ENCODE data around the gene KIAA1586. TPM values are rescaled to one million over a fixed set of nuclear protein-coding genes. Genes with fewer than 3 reads are reported as not detected.

Gene KIAA1586
- total and polyA plus RNA-seq, 2 of the 13 experiments (the other 11 are each of a cell fraction or from before 2014, with no cell fraction given), result 5.5 to 16.9 TPM

DNA sequence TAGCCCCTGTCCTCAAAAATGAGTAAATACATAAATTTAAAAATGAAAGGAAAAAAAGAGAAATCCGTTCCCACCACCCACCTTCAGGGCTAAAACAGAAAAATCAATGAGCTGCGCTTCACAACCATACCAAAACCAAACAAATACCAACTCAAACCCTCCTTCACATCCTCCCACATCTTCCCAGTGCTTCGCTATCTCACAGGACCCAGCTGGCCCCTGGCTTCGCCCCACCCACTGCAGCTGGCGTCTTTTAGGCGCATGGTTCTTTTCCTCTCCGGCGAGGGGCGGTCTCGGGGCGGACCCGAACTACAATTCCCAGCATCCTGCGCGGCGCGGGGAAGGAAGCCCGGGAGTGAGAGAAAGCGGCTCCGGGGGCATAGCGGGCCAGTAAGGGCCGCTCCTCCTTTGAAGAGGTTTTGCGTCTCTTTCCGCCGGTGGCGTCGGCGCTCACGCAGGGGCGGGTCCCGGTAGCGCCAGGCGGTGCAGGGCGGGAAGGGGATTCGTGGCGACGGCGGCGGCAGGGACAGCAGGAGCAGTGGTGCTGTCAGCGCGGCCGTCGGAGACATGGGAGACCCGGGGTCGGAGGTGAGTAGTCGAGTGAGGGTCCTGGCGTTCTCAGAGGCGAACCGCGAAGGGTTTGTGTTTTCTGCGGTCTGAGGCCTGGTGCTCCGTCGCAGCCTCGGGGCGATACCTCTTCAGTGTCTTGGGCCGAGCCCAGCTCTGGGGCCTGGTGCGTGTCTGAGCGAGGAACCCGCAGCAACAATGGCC, 43.4 kb downstream of the KIAA1586 start, which contains the start of gene ZNF451 (continued):
- TF ChIP-seq, protein P1, sequence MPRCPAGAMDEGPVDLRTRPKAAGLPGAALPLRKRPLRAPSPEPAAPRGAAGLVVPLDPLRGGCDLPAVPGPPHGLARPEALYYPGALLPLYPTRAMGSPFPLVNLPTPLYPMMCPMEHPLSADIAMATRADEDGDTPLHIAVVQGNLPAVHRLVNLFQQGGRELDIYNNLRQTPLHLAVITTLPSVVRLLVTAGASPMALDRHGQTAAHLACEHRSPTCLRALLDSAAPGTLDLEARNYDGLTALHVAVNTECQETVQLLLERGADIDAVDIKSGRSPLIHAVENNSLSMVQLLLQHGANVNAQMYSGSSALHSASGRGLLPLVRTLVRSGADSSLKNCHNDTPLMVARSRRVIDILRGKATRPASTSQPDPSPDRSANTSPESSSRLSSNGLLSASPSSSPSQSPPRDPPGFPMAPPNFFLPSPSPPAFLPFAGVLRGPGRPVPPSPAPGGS (CRISPR knock-in tag; IDR thresholded peaks at IDR 0.05), result peak; percentile 94
- TF ChIP-seq ZNF547 (CRISPR knock-in tag; IDR thresholded peaks at IDR 0.05) (no peak; the same call in 1 of the 2 replicates), ZNF282 (IDR thresholded peaks at IDR 0.05; ENCODE audit: partially characterized antibody) (no peak), TMF1 (CRISPR knock-in tag; IDR thresholded peaks at IDR 0.05; ENCODE audit: low read depth) (0 out of 2 replicates have a peak, but pooled peaks have one; percentile 81), ZFYVE20 (CRISPR knock-in tag; IDR thresholded peaks at IDR 0.05; ENCODE audit: borderline replicate concordance, low read depth) (no peak), HOXA5 (CRISPR knock-in tag; IDR thresholded peaks at IDR 0.05) (peak; percentile 67), ZNF451 (CRISPR knock-in tag; IDR thresholded peaks at IDR 0.05) (0 out of 2 replicates have a peak, but pooled peaks have one; percentile 40), DR1 (CRISPR knock-in tag; IDR thresholded peaks at IDR 0.05) (peak; percentile 82), ATF7-NPFF (CRISPR knock-in tag; IDR thresholded peaks at IDR 0.05; ENCODE audit: low read depth) (peak; percentile 85), ZFP90 (CRISPR knock-in tag; IDR thresholded peaks at IDR 0.05; ENCODE audit: borderline replicate concordance) (no peak; the same call in 1 of the 2 replicates), ZNF773 (CRISPR knock-in tag; IDR thresholded peaks at IDR 0.05; ENCODE audit: borderline replicate concordance) (0 out of 2 replicates have a peak, but pooled peaks have one; percentile 41), ZNF468 (CRISPR knock-in tag; IDR thresholded peaks at IDR 0.05) (no peak), FLYWCH1 (CRISPR knock-in tag; IDR thresholded peaks at IDR 0.05) (no peak), NCOA2 (CRISPR knock-in tag; IDR thresholded peaks at IDR 0.05) (peak; percentile 67; the same call in 1 of the 2 replicates), KLF15 (CRISPR knock-in tag; IDR thresholded peaks at IDR 0.05; ENCODE audit: borderline replicate concordance) (0 out of 2 replicates have a peak, but pooled peaks have one; percentile 43), HMGA1 (CRISPR knock-in tag; conservative IDR thresholded peaks at IDR 0.05) (no peak), ELF4 (CRISPR knock-in tag; IDR thresholded peaks at IDR 0.05; ENCODE audit: borderline replicate concordance) (0 out of 2 replicates have a peak, but pooled peaks have one; percentile 74), EEA1 (CRISPR knock-in tag; IDR thresholded peaks at IDR 0.05; ENCODE audit: borderline replicate concordance) (0 out of 2 replicates have a peak, but pooled peaks have one; percentile 26), ARHGAP35 (CRISPR knock-in tag; IDR thresholded peaks at IDR 0.05; ENCODE audit: borderline replicate concordance) (no peak; the same call in 1 of the 2 replicates), ZNF790 (CRISPR knock-in tag; IDR thresholded peaks at IDR 0.05; ENCODE audit: borderline replicate concordance) (no peak), ZNF251 (CRISPR knock-in tag; IDR thresholded peaks at IDR 0.05) (no peak)
- TF ChIP-seq, protein P2, sequence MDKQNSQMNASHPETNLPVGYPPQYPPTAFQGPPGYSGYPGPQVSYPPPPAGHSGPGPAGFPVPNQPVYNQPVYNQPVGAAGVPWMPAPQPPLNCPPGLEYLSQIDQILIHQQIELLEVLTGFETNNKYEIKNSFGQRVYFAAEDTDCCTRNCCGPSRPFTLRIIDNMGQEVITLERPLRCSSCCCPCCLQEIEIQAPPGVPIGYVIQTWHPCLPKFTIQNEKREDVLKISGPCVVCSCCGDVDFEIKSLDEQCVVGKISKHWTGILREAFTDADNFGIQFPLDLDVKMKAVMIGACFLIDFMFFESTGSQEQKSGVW (CRISPR knock-in tag; IDR thresholded peaks at IDR 0.05; ENCODE audit: borderline replicate concordance), result no peak
- TF ChIP-seq, protein P3, sequence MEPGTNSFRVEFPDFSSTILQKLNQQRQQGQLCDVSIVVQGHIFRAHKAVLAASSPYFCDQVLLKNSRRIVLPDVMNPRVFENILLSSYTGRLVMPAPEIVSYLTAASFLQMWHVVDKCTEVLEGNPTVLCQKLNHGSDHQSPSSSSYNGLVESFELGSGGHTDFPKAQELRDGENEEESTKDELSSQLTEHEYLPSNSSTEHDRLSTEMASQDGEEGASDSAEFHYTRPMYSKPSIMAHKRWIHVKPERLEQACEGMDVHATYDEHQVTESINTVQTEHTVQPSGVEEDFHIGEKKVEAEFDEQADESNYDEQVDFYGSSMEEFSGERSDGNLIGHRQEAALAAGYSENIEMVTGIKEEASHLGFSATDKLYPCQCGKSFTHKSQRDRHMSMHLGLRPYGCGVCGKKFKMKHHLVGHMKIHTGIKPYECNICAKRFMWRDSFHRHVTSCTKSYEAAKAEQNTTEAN (CRISPR knock-in tag; conservative IDR thresholded peaks at IDR 0.05), result 0 out of 2 replicates have a peak, but pooled peaks have one; percentile 17
- TF ChIP-seq, protein P4, sequence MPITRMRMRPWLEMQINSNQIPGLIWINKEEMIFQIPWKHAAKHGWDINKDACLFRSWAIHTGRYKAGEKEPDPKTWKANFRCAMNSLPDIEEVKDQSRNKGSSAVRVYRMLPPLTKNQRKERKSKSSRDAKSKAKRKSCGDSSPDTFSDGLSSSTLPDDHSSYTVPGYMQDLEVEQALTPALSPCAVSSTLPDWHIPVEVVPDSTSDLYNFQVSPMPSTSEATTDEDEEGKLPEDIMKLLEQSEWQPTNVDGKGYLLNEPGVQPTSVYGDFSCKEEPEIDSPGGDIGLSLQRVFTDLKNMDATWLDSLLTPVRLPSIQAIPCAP (CRISPR knock-in tag; IDR thresholded peaks at IDR 0.05; ENCODE audit: low read depth), result no peak
- TF ChIP-seq, protein P5, sequence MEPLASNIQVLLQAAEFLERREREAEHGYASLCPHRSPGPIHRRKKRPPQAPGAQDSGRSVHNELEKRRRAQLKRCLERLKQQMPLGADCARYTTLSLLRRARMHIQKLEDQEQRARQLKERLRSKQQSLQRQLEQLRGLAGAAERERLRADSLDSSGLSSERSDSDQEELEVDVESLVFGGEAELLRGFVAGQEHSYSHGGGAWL (CRISPR knock-in tag; IDR thresholded peaks at IDR 0.05), result peak; percentile 82; the same call in 1 of the 2 replicates
